Mucosa of gallbladder (tissue), 1 donor: ENCODE results near the gene AGPAT2. TPM values are rescaled to one million over a fixed set of nuclear protein-coding genes. Genes with fewer than 3 reads are reported as not detected.

Source experiments
- DNase-seq: peaks from one replicate; pipeline ENCODE4 v3.0.0-alpha.2; 2020; ENCODE audit warnings: low spot score
- total RNA-seq: library from RNA; stranded (reverse); gene quantifications from one replicate; pipeline ENCODE4 v1.2.1, GENCODE V29; 2021
- donor health status: DM: no; HTN: no; CAD: no.

Gene AGPAT2
- total RNA-seq, 1 donor from 2014 or later: 81.7 TPM

DNA sequence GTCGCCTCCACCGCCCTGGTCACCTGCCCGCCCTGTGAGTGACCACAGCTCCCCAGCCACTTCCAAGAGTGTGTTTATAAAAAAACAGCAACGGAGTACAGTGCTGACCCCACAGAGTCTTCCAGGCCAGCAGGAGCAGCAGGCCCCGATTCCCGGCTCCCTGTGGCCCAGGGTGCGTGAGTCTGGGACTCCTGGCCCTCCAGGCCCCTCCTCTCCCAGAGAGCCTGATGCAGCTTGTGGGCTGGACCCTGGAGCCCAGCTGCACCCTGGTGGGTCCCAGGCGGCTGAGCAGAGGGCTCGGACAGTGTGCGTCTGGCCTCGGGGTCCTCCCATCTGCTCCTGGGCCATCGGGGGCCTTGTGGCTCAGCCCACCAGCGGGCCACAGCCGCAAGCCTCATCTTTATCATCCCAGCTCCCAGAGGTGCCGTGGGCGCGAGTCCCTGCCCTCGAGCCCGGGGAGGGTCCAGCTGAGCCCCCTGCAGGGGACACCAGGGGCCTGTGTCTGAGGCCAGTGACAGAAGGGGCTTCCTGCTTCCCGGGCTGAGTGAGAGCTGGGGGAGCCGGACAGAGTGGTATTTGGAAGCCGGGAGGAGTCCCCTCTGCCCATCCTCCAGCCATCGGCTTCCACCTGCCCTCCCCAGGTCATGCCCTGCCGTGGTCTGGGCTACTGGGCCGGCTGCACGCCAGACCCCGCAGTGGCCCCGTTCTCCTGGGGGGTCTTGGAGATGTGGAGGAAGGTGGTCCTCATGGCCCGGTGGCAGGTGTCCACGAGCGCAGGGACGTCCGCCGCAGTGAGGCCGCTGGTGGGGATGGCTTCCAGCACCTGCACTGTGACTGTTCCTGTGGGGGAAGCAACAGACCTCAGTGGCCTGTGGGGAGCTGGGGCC lies 13.9 kb downstream of the AGPAT2 start:
- no peak for DNase-seq

DNA sequence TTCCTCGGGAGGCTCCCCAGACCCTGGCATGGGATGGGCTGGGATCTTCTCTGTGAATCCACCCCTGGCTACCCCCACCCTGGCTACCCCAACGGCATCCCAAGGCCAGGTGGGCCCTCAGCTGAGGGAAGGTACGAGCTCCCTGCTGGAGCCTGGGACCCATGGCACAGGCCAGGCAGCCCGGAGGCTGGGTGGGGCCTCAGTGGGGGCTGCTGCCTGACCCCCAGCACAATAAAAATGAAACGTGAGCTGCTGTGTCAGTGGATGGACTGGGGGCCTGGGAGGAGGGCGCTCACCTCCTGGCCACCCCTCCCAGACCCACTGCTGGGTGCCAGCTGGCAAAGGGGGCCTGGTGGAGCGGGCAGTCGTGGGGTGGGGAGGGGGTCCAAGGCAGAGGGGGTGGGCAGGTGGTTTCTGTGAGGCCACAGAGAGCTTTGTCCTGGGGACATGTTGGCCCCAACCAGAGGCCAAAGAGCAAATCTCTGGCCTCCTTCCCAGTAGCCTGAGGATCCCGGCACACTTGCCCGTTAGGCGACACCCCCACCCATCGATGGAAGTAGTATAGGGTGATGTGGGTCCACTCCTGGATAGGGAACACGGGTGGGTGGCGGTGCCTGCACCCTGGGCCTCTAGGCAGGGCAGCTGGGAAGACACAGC lies 14.7 kb downstream of the AGPAT2 start:
- DNase-seq: no peak

DNA sequence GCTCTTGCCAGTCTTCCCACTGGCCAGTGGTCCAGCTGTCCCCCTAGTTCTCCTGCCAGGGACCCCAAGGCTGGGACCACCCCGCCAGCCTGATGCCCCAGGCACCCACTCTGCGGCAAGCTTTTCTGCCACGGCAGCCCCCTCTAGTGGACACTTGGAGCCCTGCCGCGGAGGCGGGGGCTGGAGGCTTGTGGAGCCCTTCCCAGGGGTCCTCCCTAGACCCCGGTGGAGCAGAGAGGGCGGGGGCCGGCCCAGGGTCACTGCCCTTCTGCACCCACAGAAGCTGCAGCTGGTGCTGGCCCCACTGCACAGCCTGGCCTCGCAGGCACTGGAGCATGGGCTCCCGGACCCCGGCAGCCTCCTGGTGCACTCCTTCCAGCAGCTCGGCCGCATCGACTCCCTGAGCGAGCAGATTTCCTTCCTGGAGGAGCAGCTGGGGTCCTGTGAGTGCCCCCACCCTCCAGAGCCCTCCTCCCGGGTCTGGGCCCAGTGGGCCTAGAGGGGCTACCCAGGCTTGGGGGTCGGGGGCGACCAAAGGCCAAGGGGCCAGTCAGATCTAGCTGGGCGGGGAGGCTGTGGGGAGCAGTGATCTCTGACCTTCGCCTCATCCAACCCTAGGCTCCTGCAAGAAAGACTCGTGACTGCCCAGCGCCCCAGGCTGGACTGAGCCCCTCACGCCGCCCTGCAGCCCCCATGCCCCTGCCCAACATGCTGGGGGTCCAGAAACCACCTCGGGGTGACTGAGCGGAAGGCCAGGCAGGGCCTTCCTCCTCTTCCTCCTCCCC lies 15.4 kb downstream of the AGPAT2 start:
- DNase-seq: no peak

DNA sequence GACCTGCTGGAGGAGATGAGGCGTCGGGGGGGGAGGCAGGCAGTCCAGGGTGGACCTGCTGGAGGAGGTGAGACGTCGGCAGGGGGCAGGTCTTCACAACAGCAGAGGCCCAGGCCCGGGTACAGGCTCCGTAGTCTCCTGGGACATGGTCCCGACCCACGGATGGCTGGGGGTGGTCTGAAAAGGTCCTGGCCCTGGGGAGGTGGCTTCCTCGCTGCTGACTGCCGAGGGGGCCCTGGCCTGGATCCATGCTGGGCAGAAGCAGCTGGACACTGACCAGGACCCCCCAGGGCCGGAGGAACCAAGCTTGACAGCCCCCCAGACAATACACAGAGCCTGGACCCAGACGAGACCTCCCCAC lies 16.0 kb downstream of the AGPAT2 start:
- no peak for DNase-seq

DNA sequence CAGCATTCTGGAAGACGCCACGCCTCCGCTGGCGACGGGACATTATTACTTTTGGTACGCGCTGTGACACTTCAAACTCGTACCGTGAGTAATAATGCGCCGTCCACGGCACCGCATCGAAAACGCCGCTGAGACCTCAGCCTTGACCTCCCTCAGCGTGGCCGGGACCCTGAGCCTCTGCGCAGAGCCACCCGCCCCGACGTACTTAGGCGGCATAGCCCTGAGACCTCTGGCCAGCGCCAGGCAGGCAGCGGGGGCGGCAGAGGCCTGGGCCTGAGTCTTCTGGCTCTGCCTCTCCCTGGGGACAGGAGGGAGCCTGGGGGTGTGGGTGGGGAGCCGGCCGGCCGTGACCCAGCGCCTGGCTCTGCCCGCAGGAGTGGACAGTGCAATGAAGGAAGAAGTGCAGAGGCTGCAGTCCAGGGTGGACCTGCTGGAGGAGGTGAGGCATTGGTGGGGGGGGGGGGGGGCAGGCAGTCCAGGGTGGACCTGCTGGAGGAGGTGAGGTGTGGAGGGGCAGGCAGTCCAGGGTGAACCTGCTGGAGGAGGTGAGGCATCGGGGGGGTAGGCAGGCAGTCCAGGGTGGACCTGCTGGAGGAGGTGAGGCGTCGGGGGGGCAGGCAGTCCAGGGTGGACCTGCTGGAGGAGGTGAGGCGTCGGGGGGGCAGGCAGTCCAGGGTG lies 16.5 kb downstream of the AGPAT2 start:
- no peak for DNase-seq

DNA sequence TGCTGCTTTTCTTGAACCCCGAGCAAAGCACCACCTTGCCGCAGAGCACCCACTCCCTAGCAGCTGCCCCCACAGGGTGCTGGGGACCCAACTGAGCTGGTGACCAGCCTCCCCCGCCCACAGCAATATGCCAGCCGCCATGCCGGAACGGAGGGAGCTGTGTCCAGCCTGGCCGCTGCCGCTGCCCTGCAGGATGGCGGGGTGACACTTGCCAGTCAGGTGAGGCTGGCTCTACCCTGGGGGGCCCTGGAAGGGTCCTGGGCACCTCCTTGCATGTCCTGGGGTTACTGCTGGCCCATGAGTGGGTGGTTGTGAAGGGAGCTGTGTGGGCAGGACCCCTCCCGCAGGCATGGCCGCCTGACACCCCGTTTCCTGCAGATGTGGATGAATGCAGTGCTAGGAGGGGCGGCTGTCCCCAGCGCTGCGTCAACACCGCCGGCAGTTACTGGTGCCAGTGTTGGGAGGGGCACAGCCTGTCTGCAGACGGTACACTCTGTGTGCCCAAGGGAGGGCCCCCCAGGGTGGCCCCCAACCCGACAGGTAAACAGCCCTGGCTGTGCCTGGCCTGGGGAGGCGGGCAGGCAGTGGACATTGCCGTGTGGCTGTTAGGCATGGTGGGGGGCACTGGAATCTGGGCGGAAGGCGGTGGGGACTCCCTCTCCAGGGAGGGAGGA lies 17.3 kb downstream of the AGPAT2 start:
- DNase-seq: no peak

DNA sequence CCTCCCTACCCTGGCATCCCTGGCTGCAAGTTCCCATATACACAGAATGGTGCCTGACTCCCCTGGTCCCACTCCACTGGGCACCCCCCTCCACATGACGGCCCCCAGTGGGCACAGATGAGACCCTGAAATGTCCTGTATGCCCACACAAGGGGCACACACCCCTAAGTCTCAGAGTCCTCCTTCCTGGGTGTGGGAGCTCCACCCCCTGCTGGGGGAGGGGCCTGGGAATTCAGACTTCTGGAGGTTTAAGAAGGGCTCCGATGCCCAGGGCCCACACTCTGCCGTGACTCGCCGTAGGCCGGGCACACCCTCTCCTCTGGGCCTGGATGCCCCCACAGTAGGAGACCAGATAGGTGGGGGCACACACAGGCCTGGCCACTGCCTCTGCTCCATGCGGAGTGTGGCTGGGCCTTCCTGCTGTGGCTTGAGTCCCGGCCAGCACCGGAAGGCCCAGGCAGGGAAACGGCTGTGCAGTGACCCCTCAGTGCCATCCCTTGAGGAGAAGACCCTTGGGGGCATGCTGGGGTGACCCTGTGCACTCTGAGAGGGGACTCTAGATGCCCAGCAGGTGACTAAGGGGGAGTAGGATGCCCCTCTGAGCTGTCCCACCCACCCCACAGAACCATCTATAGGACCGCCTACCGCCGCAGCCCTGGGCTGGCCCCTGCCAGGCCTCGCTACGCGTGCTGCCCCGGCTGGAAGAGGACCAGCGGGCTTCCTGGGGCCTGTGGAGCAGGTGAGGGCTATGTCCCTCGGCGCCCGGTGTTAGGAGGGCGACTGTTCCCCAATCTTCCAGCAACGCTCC lies 18.1 kb downstream of the AGPAT2 start:
- no peak for DNase-seq

DNA sequence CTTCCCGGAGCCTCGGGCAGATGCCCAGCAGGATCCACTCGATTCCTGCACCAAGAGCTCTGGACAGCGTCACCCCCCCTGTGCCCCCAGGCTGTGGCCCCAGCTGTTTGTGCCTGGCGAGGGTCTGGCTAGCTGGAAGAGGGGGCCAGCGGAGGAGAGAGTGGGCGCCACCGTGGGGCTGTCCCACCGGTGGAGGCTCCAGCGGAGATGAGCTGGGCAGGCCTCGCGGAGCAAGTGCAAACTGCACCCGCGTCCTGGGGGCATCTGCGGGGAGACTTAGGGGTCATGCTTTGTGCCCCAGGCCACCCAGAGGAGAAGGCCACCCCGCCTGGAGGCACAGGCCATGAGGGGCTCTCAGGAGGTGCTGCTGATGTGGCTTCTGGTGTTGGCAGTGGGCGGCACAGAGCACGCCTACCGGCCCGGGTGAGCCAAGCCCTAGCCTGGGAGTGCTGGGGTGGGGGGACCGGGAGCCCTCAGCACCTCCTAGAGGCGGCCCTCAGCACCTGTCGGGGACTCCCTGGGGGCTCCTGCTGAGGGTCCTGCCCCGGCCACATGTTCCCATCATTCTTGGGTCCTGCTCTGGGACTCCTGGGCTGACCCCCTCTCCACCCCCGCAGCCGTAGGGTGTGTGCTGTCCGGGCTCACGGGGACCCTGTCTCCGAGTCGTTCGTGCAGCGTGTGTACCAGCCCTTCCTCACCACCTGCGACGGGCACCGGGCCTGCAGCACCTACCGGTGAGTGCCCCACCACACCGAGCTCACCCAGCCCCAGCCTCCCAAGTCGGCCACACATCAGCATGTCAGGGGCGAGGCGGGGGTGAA lies 19.1 kb downstream of the AGPAT2 start:
- DNase-seq: no peak

- DNase-seq: no peak
Observed at GRCh38 chr9:136667214-136667939, 19.9 kb downstream of the AGPAT2 start.

- no peak for DNase-seq
Observed at GRCh38 chr9:136666372-136667213, 20.7 kb downstream of the AGPAT2 start.

GRCh38 chr9:136665704-136666371 lies 21.4 kb downstream of the AGPAT2 start:
- DNase-seq: no peak

DNA sequence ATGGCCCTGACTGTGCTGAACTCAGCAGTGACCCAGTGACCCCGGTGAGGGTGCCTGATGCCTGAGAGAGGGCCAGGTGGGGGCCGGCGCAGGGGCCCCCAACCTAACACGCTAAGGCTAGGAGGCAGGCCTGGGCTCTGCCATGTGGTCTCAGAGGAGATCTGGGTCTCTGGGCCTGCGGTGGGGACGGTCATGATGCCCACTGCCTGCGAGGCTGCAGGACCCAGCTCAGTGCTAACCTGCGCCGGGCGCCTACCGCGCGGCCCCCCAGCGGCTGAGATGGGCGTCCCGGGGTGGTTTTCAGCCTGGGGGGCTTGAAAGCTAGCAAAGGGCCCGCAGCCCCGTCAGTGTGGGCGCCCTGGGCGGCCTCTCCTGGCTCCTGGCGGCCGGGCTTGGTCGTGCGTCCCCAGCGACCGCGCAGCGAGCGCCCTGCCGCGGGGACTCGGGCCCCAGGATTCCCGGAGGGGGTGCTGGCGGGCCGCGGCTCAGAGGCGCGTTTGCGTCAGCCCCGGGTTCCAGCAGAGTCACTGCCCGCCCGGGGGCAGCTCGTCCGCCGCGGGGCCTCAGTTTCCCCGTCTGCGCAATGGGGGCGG lies 22.1 kb downstream of the AGPAT2 start:
- DNase-seq: no peak

GRCh38 chr9:136664000-136664915 lies 23.0 kb downstream of the AGPAT2 start:
- DNase-seq: no peak

DNA sequence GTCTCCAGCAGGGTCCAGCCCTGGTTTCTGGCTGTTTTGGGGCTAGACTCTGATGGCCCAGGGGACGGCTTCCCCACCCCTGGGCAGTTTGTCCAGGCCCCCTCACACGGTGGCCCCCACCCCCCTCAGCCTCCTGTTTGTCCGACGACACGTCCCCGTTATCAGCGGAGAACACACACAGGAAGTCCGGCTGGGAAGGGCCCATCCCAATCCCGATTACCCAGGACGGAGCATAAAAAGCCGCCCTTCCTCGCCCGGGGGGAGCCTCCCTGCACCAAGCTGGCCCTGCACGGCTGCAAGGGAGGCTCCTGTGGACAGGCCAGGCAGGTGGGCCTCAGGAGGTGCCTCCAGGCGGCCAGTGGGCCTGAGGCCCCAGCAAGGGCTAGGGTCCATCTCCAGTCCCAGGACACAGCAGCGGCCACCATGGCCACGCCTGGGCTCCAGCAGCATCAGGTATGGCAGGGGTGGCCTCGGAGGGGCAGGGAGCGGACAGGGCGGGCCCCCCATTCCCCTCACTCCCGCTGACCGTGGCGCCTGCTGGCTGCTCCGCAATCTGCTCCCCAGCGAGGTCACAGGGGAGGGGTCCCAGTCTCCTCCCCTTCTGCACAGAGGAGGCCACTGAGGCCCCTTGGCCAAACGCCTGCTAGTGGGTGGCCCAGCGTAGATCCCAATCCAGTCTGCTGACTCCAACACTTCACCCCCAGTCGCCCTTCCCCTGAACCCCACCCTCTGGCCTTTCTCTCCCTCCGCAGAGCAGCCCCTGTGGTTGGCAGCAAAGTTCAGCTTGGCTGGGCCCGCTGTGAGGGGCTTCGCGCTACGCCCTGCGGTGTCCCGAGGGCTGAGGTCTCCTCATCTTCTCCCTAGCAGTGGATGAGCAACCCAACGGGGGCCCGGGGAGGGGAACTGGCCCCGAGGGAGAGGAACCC lies 24.3 kb downstream of the AGPAT2 start, which contains the start of gene EGFL7:
TSS of gene EGFL7 (plus strand) at position 261 of the 926 bp plus-strand sequence. CDS start 5,367 bp downstream, outside the sequence.
- DNase-seq: no peak

DNA sequence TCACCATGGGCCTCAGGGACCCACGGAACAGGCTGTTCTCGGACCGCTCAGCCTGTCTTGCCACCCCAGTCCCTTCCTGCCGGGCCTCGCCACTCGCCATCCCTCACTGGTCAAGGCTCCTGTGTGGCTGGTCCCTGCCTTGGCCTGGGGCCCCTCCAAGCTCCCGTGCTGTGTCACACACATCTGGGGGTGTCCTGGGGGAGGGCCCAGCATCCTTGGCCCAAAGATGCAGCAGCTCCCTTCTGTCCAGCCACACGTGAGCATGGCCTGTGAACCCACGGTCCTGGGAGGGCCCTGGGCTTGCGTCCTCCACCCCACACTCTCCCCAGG lies 25.0 kb downstream of the AGPAT2 start:
- DNase-seq: no peak
